ENCODE results near the gene PSPC1.
"Not testable (repeated sequence)": the region's sequence is repeated elsewhere in the genome, so short reads cannot be mapped to it uniquely, and the experiment has no call there.

The PSPC1 gene, protein sequence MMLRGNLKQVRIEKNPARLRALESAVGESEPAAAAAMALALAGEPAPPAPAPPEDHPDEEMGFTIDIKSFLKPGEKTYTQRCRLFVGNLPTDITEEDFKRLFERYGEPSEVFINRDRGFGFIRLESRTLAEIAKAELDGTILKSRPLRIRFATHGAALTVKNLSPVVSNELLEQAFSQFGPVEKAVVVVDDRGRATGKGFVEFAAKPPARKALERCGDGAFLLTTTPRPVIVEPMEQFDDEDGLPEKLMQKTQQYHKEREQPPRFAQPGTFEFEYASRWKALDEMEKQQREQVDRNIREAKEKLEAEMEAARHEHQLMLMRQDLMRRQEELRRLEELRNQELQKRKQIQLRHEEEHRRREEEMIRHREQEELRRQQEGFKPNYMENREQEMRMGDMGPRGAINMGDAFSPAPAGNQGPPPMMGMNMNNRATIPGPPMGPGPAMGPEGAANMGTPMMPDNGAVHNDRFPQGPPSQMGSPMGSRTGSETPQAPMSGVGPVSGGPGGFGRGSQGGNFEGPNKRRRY

DNA sequence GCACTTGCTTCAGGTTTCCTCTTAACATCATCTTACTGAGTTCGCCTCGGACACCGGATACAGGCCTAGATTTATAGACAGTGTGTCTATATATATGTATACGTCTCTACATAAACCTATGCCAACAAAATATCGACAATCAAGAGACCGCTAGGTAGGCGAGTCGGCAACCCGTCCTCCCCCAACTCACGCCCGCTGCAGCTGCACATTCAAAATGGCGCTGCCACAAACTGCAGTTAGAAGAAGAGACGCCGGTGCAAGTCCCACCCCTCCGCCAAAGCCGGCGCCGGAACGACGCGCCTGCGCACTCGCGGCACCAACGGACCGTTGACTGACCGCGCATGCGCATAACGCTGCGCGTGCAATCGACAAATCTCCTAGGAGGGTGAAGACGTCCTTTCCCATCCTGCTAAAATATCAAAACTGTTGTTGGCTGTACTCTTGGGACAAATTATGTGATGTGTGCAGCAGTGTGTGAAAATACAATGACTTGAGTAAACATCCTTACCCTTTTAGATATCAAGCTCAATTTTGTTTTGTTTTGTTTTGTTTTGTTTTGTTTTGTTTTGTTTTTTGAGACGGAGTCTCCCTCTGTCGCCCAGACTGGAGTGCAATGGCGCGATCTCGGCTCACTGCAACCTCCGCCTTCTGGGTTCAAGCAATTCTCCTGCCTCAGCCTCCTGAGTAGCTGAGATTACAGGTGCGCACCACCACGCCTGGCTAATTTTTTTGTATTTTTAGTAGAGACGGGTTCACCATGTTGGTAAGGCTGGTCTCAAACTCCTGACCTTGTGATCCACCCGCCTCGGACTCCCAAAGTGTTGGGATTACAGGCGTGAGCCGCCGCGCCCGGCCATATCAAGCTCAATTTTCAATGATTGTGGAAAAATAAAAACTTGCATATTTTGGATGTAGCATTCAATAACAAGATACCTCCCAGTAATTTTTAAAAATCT is at the start of gene PSPC1:
PSPC1 (minus strand) TSS at position 219 of the 956 bp plus-strand sequence; CDS start at position 31, 188 bp downstream.
- DNase-seq (ENCODE audit: low read depth), result peak; percentile 65

DNA sequence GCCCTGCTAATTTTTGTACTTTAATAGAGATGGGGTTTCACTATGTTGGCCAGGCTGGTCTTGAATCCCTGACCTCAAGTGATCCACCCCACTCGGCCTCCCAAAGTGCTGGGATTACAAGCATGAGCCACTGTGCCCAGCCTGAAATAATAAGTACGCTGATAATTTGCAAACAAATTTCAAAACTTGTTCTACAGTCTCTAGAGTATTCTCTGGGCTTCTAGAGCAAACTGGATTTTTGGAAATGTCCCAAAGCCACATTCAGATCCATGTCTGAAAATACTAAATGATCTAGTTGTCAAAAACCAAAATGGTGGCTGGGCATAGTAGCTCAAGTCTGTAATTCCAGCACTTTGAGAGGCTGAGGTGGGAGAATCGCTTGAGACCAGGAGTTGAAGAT is 39.9 kb upstream of the PSPC1 start:
- no peak for DNase-seq (ENCODE audit: low read depth)

DNA sequence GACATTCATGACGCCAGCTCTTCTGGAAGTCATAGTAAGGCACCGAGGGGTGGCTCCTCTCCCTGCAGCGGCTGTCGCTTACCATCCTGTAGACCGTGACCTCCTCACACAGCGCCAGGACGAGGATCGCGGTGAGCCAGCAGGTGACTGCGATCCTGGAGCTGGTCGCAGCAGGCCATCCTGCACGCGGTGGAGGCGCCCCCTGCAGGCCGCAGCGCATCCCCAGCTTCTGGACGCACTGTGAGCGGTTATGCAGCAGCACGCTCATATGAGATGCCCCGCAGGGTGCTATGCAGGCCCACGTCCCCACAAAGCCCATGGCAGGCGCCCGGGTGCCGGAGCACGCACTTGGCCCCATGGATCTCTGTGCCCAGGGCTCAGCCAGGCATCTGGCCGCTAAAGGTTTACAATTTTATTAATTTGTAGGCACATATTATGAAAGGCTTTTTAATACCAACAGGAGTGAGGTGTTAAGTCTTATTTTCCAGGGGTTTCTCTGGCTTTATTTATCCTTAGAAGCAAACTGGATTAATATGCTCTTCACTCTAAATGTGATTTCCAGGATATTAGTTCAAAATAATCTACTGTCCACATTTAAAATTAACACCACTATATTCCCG is 35.6 kb upstream of the PSPC1 start:
- no peak for DNase-seq (ENCODE audit: low read depth)

DNA sequence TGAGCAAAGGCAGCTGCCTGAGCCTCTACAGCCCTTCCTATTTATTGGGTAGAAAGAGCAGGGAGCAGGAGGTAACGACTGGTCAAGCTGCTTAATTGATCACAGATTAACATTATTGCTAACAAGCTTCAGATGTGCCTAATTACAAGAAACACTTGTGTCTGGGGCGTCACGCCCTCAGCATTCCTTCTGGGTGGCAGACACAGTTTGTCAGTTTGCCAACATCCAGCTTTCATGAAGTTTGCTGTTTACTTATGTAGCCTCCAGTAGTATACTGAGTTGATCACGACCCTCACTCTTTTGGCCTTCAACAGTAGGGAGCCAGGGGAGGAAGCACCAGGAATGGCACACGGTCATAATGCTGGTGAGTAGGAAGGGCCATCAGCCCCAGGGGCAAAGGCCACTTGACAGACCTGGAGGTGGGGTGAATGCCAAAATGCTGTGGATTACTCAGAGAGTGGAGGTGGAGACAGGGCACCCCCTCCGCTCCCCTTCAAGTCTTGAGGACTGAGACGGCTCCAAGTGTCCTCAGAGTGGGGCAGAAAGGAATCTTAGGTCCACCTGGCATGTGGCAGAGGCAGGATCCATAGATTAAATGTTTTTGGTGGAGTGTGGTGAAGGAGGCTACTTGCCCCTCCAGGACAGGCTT is 34.9 kb upstream of the PSPC1 start:
- DNase-seq (ENCODE audit: low read depth), result no peak

DNA sequence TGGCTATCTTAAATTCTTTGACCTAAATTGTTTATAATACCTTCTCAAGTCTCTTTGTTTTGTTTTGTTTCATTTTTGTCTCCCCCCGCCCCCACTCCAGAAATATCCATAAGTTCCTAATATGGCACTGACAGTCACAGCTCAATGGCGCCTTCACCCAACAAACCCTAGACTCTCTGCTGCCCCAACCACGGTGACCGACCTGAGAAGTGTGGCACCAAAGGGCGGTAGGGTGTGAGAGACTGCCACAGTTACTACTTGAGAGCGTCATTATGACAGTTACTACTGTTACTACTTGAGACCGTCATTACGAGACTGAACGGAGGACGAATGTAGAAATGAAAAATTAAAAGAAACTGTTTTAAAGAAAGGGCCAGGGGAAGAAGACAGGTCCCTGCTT is 34.4 kb upstream of the PSPC1 start:
- no peak for DNase-seq (ENCODE audit: low read depth)

DNA sequence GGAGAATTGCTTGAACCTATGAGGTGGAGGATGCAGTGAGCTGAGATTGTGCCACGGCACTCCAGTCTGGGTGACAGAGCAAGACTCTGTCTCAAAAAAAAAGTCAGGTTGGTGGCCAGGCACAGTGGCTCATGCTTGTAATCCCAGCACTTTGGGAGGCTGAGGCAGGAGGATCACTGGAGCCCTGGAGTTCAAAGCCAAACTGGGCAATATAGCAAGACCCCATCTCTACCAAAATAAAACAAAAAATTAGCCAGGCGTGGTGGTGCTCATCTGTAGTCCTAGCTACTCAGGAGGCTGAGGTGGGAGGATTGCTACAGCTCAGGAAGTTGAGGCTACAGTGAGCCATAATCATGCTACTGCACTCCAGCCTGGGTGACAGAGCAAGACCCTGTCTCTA is 33.1 kb upstream of the PSPC1 start:
- DNase-seq (ENCODE audit: low read depth), result not testable (repeated sequence)

DNA sequence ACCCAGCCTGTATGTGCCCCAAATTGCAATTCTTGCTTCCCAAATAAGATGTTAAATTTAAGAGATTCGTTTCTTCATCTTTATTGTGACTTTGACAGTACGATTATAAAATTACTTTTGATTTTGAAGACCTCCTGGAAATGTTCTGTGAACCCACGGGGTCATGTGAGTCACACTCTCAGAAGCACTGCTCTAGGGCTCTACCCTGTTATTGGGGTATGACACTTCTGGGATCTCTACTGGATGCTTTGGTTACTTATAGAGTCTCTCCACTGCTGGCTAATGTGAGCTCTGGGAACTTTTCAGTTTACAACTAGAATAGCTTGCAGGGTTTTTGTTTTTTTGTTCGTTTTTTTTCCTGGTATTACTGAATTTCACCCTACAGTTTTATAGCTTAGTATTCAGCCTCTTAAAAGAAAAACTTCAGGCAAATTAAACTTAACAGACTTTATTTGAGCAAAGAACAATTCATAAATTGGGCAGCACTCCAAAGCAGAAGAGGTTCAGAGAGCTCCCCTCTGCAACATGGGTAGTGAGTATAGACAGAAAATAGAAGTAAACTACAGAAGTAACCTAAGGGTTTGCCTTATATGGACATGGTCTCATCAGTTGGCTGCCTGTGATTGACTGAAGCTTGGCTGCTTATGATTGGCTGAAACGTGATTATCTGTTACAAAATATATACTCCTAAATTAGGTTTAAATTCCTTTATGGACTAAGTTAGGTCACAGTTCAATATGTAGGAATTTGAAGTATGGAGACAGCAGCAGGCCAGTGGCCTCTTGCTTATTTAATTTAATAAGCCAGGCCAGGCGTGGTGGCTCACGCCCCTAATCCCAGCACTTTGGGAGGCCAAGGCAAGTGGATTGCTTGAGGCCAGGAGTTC is 28.5 kb upstream of the PSPC1 start:
- DNase-seq (ENCODE audit: low read depth), result no peak

DNA sequence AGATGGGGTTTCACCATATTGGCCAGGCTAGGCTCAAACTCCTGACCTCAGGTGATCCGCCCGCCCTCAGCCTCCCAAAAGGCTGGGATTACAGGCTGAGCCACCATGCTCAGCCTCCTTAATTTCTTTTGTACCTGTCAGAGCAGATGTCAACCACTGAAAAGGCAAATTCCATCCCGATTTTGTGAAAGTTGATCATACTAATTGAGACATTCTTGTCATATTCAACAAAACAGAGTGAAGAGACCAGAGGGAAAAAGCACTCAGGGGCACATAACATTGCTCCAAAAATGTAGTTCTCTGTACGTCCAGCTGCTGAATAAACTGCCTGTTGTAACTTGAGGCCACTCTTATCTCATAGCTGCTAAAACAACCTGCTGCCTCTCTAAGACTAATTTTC is 27.4 kb upstream of the PSPC1 start:
- no peak for DNase-seq (ENCODE audit: low read depth)

DNA sequence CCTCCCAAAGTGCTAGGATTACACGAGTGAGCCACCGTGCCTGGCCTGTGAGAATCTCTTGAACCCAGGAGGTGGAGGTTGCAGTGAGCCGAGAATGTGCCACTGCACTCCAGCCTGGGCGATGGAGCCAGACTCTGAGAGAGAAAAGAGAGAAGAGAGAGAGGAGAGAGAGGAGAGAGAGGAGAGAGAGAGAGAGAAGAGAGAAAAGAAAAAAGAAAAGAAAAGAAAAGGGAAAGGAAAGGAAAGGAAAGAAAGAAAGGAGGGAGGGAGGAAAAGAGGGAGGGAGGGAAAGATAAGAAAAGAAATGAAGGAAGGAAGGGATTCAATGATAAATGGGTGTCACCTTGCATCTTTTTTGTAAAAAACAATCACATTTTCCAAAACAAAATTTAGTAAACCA is 23.0 kb upstream of the PSPC1 start:
- no peak for DNase-seq (ENCODE audit: low read depth)

DNA sequence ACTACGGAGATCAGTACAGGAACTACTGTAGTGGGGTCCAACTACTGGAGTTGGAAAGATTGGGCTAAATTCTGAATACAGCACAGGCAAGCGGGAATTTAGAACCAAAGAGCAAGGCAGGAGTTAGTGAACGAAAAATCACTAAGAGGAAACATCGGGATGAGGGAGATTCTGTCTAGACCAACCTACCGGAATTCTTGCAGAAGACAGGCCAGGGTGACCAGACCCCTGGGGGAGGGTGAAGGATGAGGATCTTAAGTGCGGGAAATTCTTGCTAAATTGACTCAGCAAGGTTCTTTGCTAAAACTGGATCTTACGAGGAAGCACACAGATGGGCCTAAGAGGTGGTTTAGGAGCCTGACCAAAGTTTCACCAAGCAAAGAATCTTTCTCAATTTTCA is 13.2 kb upstream of the PSPC1 start:
- no peak for DNase-seq (ENCODE audit: low read depth)

DNA sequence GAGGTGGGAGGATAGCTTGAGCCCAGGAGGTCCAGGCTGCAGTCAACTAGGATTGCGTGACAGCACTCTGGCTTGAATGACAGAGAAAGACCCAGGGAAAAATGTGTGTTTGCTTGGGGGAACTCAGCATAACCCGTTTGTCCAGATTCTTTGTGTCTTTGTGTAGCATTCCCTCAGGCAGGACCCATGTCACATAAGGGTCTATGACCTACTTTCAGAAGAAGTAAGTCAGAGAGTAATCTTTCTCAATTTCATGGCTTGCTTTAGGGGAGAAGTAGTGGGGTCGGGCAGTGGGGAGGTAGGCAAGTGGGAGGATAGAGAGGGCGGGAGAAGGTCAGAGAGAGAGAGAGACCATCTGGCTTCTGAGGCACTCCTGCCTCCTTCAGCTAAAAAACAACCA is 11.9 kb upstream of the PSPC1 start:
- DNase-seq (ENCODE audit: low read depth), result no peak

DNA sequence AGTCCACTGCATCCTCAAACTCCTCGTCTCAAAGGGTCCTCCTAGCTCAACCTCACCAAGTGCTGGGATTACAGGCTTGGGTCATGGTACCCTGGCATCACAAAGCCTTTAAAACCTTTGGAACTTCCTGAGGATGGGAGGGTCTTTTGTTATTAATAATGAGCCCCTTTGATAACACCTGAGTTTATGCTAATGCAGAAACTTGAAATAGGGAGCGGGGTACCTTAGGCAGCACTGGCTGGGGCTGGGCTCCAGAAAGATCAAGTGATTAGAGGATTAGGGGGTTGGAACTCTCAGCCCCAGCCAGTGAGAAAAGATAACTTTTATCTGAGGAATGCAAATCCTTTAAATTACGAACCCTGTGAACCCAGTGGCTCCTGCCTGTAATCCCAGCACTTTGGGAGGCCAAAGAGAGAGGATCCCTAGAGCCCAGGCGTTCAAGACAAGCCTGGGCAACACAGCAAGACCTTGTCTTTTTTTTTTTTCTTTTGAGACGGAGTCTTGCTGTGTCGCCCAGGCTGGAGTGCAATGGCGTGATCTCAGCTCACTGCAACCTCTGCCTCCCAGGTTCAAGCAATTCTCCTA is 9.3 kb upstream of the PSPC1 start:
- no peak for DNase-seq (ENCODE audit: low read depth)

DNA sequence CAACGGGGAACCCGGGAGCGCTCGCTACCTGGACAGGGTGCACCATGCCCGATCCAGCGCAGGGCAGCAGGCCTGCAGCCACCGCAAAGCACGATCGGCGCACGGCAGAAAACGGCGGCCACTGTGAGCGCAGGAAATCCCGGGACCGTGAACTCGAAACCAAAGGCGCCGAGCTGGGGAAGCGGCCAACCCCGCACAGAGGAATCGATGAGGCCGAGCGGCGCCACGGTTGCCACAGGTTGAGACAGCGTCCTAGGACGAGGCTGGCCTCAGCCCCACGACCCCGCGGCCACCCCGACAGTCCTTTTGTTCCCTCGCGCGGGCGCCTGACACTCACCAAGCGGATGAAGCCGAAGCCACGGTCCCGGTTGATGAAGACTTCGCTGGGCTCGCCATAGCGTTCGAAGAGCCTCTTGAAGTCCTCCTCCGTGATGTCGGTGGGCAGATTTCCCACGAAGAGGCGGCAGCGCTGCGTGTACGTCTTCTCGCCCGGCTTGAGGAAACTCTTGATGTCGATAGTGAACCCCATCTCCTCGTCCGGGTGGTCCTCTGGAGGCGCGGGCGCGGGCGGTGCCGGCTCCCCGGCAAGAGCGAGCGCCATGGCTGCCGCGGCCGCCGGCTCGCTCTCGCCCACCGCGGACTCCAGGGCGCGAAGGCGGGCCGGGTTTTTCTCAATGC is 557 bp downstream of the PSPC1 start:
- no peak for DNase-seq (ENCODE audit: low read depth)

DNA sequence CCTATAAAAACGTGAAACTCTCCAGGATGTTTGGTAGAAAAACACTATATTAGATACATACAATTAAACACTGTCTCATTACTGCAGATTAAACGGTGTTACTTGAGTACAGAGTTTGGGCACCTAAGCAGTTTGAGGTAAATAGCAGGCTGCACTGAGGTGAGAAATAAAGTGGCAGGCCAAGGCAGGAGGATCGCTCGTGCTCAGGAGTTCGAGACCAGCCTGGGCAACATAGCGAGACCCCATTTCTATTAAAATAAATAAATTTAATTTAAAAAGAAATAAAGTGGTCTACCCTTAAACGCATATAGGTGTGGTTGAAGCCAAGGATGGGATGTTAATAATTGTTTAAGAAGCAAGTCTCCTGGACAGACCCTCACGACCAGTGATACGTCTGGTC is 1.2 kb downstream of the PSPC1 start:
- DNase-seq (ENCODE audit: low read depth), result no peak

DNA sequence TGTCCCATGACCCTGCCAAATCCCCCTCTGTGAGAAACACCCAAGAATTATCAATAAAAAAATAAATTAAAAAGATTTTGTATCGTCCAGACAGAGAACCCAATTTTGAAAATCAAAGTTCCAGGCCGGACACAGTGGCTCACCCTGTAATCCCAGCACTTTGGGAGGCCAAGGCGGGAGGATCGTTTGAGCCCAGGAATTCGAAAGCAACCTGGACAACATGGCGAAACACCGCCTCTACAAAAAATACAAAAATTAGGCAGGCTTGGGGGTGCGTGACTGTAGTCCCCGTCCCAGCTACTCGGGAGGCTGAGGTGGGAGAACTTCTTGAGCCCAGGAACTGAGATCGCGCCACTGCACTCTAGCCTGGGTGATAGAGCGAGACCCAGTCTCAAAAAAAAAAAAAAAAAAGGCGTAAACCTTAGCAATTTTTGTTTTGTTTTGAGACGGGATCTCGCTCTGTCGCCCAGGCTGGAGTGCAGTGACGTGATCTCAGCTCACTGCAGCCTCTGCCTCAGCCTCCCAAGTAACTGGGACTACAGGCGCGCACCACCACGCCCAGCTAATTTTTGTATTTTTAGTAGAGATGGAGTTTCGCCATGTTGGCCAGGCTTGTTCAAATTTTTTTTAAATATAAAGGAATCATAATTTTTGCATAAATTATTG is 1.9 kb downstream of the PSPC1 start:
- not testable (repeated sequence) for DNase-seq (ENCODE audit: low read depth)

DNA sequence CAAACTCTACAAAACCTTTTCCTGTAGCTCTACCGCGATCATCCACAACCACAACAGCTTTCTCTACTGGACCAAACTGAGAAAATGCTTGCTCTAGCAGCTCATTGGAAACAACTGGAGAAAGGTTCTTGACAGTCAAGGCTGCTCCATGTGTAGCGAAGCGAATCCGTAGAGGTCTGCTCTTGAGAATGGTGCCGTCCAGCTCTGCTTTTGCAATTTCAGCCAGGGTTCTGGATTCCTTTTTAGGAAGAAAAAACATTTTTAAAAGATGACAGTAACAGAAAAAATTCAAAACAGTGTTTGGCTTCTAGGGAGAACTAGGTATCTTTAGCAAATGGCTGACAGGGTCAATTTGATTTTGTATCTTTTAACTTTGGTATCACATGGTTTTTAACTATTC is 10.4 kb downstream of the PSPC1 start:
- DNase-seq (ENCODE audit: low read depth), result no peak

DNA sequence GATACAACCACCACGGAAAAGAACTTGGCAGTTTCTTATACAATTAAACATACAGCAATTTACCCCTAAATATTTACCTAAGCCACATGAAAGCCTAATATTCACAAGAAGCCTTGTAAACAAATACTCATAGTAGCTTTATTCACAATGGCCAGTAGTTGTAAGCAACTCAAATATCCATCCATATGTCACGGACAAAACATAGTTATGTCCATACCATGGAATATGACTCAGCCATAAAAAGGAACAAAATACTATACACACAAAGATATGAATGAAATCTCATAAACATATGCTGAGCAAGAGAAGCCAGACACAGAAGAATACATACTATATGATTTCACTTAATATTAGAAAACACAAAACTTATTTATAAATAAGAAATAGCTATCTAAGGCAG is 12.9 kb downstream of the PSPC1 start:
- DNase-seq (ENCODE audit: low read depth), result no peak

DNA sequence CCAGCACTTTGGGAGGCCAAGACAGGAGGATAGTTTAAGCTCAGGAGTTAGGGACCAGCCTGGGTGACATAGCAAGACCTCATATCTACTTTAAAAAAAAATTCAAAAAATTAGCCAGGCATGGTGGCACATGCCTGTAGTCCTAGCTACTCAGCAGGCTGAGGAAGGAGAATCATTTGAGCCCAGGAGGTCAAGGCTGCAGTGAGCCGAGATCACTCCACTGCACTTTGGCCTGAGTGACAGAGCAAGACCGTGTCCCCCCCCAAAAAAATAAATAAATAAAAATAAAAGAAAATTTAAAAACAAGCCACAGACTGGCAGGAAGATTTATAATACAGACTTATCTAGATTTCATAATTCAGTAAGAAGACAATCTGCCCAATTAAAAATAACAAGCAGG is 14.8 kb downstream of the PSPC1 start:
- no peak for DNase-seq (ENCODE audit: low read depth)

DNA sequence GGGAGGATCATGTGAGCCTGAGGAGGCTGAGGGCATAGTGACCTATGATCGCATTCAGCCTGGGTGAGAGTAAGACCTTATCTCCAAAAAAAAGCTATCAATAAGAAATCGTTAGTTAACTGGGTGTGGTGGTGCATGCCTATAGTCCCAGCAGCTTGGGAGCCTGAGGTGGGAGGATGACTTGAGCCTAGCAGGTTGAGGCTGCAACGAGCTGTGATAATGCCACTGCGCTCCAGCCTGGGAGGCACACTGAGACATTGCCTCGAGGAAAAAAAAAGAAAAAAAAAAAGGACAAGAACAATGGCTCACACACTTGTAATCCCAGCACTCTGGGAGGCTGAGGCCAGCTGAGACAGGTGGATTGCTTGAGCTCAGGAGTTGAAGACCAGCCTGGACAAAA is 16.2 kb downstream of the PSPC1 start:
- DNase-seq (ENCODE audit: low read depth), result no peak

All from non-pigmented ciliary epithelial cell (primary cell).